ENCODE data around the gene ATP6AP1. TPM values are rescaled to one million over a fixed set of nuclear protein-coding genes. Genes with fewer than 3 reads are reported as not detected.
A peak's percentile ranks its signal among the peaks of the same experiment; 100 is the strongest.

The ATP6AP1 gene
- total RNA-seq, 2 experiments from 2014 or later, result 25.1 to 25.3 TPM

- Mint-ChIP-seq H3K9me3 (no peaks in the 10 kb centered on the region), H3K27ac (peak overlapping the region; percentile 67), H3K4me1 (peaks cover 6% of the 10 kb centered on the region), H3K36me3 (peaks cover 5% of the 10 kb centered on the region), H3K4me3 (peak overlapping the region; percentile 79), H3K27me3 (no peaks in the 10 kb centered on the region)
- no peak for DNase-seq
Measured at GRCh38 chrX:154408659-154409221, 19.7 kb upstream of the ATP6AP1 start.

GRCh38 chrX:154409222-154409871 lies 19.1 kb upstream of the ATP6AP1 start, which contains the start of gene DNASE1L1:
Gene DNASE1L1, minus strand, starts transcription at chrX:154409254. Its CDS starts 3,686 bp downstream, at chrX:154405568.
- Mint-ChIP-seq H3K4me1 (peaks cover 6% of the 10 kb centered on the region), H3K27ac (peak within 1 kb of the TSS; percentile 67), H3K9me3 (no peaks in the 10 kb centered on the region), H3K27me3 (no peaks in the 10 kb centered on the region), H3K4me3 (peak within 1 kb of the TSS; percentile 79), H3K36me3 (peaks cover 5% of the 10 kb centered on the region)
- DNase-seq, result peak; percentile 48

- DNase-seq, result peak; percentile 66
- no peaks in the 10 kb centered on the region for H3K9me3 Mint-ChIP-seq
- peaks cover 6% of the 10 kb centered on the region for H3K4me1 Mint-ChIP-seq
- H3K27ac Mint-ChIP-seq, result peak overlapping the region; percentile 70
- H3K4me3 Mint-ChIP-seq, result peak overlapping the region; percentile 80
- no peaks in the 10 kb centered on the region for H3K27me3 Mint-ChIP-seq
- peaks cover 5% of the 10 kb centered on the region for H3K36me3 Mint-ChIP-seq
Measured at GRCh38 chrX:154411981-154412340, 16.5 kb upstream of the ATP6AP1 start.

GRCh38 chrX:154412468-154412867 lies 16.0 kb upstream of the ATP6AP1 start:
- peaks cover 5% of the 10 kb centered on the region for H3K36me3 Mint-ChIP-seq
- H3K27me3 Mint-ChIP-seq, result no peaks in the 10 kb centered on the region
- H3K4me3 Mint-ChIP-seq, result peak overlapping the region; percentile 80
- peaks cover 6% of the 10 kb centered on the region for H3K4me1 Mint-ChIP-seq
- DNase-seq, result no peak
- no peaks in the 10 kb centered on the region for H3K9me3 Mint-ChIP-seq
- H3K27ac Mint-ChIP-seq, result peak overlapping the region; percentile 70

- Mint-ChIP-seq H3K4me3 (peak overlapping the region; percentile 80), H3K27me3 (no peaks in the 10 kb centered on the region), H3K4me1 (peaks cover 6% of the 10 kb centered on the region), H3K27ac (peak overlapping the region; percentile 70), H3K9me3 (no peaks in the 10 kb centered on the region), H3K36me3 (peaks cover 5% of the 10 kb centered on the region)
- DNase-seq, result no peak
Measured at GRCh38 chrX:154413142-154413541, 15.3 kb upstream of the ATP6AP1 start.

GRCh38 chrX:154417157-154417556 lies 11.3 kb upstream of the ATP6AP1 start:
- no peak overlapping the region for H3K4me3 Mint-ChIP-seq
- H3K9me3 Mint-ChIP-seq, result no peaks in the 10 kb centered on the region
- no peaks in the 10 kb centered on the region for H3K36me3 Mint-ChIP-seq
- no peak overlapping the region for H3K27ac Mint-ChIP-seq
- H3K27me3 Mint-ChIP-seq, result no peaks in the 10 kb centered on the region
- DNase-seq, result no peak
- H3K4me1 Mint-ChIP-seq, result peaks cover 5% of the 10 kb centered on the region

- no peak overlapping the region for H3K27ac Mint-ChIP-seq
- H3K4me1 Mint-ChIP-seq, result peaks cover 2% of the 10 kb centered on the region
- DNase-seq, result no peak
- H3K36me3 Mint-ChIP-seq, result no peaks in the 10 kb centered on the region
- H3K27me3 Mint-ChIP-seq, result no peaks in the 10 kb centered on the region
- H3K4me3 Mint-ChIP-seq, result no peak overlapping the region
- H3K9me3 Mint-ChIP-seq, result no peaks in the 10 kb centered on the region
Measured at GRCh38 chrX:154419189-154419588, 9.3 kb upstream of the ATP6AP1 start.

GRCh38 chrX:154419688-154420401 lies 8.6 kb upstream of the ATP6AP1 start:
- H3K27ac Mint-ChIP-seq, result no peak overlapping the region
- no peaks in the 10 kb centered on the region for H3K27me3 Mint-ChIP-seq
- no peak overlapping the region for H3K4me3 Mint-ChIP-seq

GRCh38 chrX:154420402-154420756 lies 8.1 kb upstream of the ATP6AP1 start:
- H3K4me3 Mint-ChIP-seq, result no peak overlapping the region
- H3K9me3 Mint-ChIP-seq, result no peaks in the 10 kb centered on the region
- H3K4me1 Mint-ChIP-seq, result peaks cover 2% of the 10 kb centered on the region
- no peak overlapping the region for H3K27ac Mint-ChIP-seq
- H3K27me3 Mint-ChIP-seq, result no peaks in the 10 kb centered on the region
- no peak for DNase-seq
- H3K36me3 Mint-ChIP-seq, result no peaks in the 10 kb centered on the region

More at GRCh38 chrX:154419688-154420401, 8.6 kb upstream of the ATP6AP1 start:
- Mint-ChIP-seq H3K9me3 (no peaks in the 10 kb centered on the region), H3K4me1 (peaks cover 2% of the 10 kb centered on the region), H3K36me3 (no peaks in the 10 kb centered on the region)
- DNase-seq, result no peak

GRCh38 chrX:154426916-154427770 lies 1.3 kb upstream of the ATP6AP1 start:
- Mint-ChIP-seq H3K4me1 (peaks cover 13% of the 10 kb centered on the region), H3K36me3 (no peaks in the 10 kb centered on the region), H3K27me3 (no peaks in the 10 kb centered on the region), H3K27ac (no peak overlapping the region), H3K9me3 (no peaks in the 10 kb centered on the region), H3K4me3 (peak overlapping the region; percentile 79)
- DNase-seq, result no peak

GRCh38 chrX:154429711-154430110 lies 1.2 kb downstream of the ATP6AP1 start:
- Mint-ChIP-seq H3K4me3 (peak overlapping the region; percentile 79), H3K9me3 (no peaks in the 10 kb centered on the region), H3K4me1 (peaks cover 13% of the 10 kb centered on the region), H3K27me3 (no peaks in the 10 kb centered on the region), H3K36me3 (no peaks in the 10 kb centered on the region), H3K27ac (peak overlapping the region; percentile 39)
- DNase-seq, result no peak

- DNase-seq, result no peak
- H3K36me3 Mint-ChIP-seq, result no peaks in the 10 kb centered on the region
- H3K27ac Mint-ChIP-seq, result peak overlapping the region; percentile 60
- no peaks in the 10 kb centered on the region for H3K27me3 Mint-ChIP-seq
- no peaks in the 10 kb centered on the region for H3K9me3 Mint-ChIP-seq
- no peak overlapping the region for H3K4me3 Mint-ChIP-seq
- H3K4me1 Mint-ChIP-seq, result peaks cover 13% of the 10 kb centered on the region
Measured at GRCh38 chrX:154430479-154430878, 2.0 kb downstream of the ATP6AP1 start.

- H3K4me1 Mint-ChIP-seq, result peaks cover 14% of the 10 kb centered on the region
- H3K36me3 Mint-ChIP-seq, result no peaks in the 10 kb centered on the region
- no peaks in the 10 kb centered on the region for H3K9me3 Mint-ChIP-seq
- peak overlapping the region; percentile 60 for H3K27ac Mint-ChIP-seq
- H3K4me3 Mint-ChIP-seq, result no peak overlapping the region
- DNase-seq, result no peak
- H3K27me3 Mint-ChIP-seq, result no peaks in the 10 kb centered on the region
Measured at GRCh38 chrX:154430916-154431315, 2.4 kb downstream of the ATP6AP1 start.

- H3K27ac Mint-ChIP-seq, result no peak overlapping the region
- peaks cover 17% of the 10 kb centered on the region for H3K4me1 Mint-ChIP-seq
- H3K9me3 Mint-ChIP-seq, result no peaks in the 10 kb centered on the region
- no peak overlapping the region for H3K4me3 Mint-ChIP-seq
- H3K36me3 Mint-ChIP-seq, result peaks cover 3% of the 10 kb centered on the region
- no peak for DNase-seq
- no peaks in the 10 kb centered on the region for H3K27me3 Mint-ChIP-seq
Measured at GRCh38 chrX:154431341-154431740, 2.9 kb downstream of the ATP6AP1 start.

- H3K36me3 Mint-ChIP-seq, result peaks cover 5% of the 10 kb centered on the region
- H3K9me3 Mint-ChIP-seq, result no peaks in the 10 kb centered on the region
- DNase-seq, result no peak
- H3K4me3 Mint-ChIP-seq, result no peak overlapping the region
- peaks cover 18% of the 10 kb centered on the region for H3K4me1 Mint-ChIP-seq
- H3K27ac Mint-ChIP-seq, result no peak overlapping the region
- no peaks in the 10 kb centered on the region for H3K27me3 Mint-ChIP-seq
Measured at GRCh38 chrX:154432210-154432609, 3.7 kb downstream of the ATP6AP1 start.

All from activated naive CD8-positive, alpha-beta T cell treated with anti-CD3 and anti-CD28 coated beads for 36 hours (primary cell).